Astrocyte (in vitro differentiated cells and primary cell): Measurements from ENCODE around the gene ZER1. TPM values are rescaled to one million over a fixed set of nuclear protein-coding genes. Genes with fewer than 3 reads are reported as not detected.

Source experiments
- DNase-seq: peaks from one replicate; pipeline ENCODE4 v3.0.0-alpha.2; 2010; ENCODE audit warnings: low read depth
- FAIRE-seq: peaks from 2 replicates; lab custom pipeline; 2011; peaks lifted over from hg19 to GRCh38; lab: Jason Lieb, UNC
- H2AFZ ChIP-seq: 2 replicates; pipeline ENCODE4 v1.6.0; 2012; ENCODE audit warnings: low read depth, low read length, inconsistent platforms
- H3K27ac ChIP-seq: 2 replicates; pipeline ENCODE4 v1.5.1; 2011; ENCODE audit warnings: low read depth, low read length, inconsistent platforms
- H3K27me3 ChIP-seq: 2 replicates; pipeline ENCODE4 v1.6.0; 2011; ENCODE audit warnings: low read length, inconsistent platforms; ENCODE audit not compliant: insufficient read depth
- H3K36me3 ChIP-seq: 2 replicates; pipeline ENCODE4 v1.5.1; 2011; ENCODE audit warnings: low read length, inconsistent platforms; ENCODE audit not compliant: insufficient read depth
- H3K4me1 ChIP-seq: 2 replicates; pipeline ENCODE4 v1.5.1; 2011; ENCODE audit warnings: low read length, inconsistent platforms; ENCODE audit not compliant: insufficient read depth
- H3K4me2 ChIP-seq: 2 replicates; pipeline ENCODE4 v1.6.0; 2012; ENCODE audit warnings: low read length, inconsistent platforms
- H3K4me3 ChIP-seq: 2 replicates; pipeline ENCODE4 v1.5.1; 2011; ENCODE audit warnings: low read depth, mild to moderate bottlenecking, low read length, inconsistent platforms; ENCODE audit not compliant: insufficient read depth
- H3K79me2 ChIP-seq: 2 replicates; pipeline ENCODE4 v1.6.0; 2012; ENCODE audit warnings: mild to moderate bottlenecking, low read length, inconsistent platforms; ENCODE audit not compliant: insufficient read depth
- H3K9ac ChIP-seq: 2 replicates; pipeline ENCODE4 v1.6.0; 2012; ENCODE audit warnings: mild to moderate bottlenecking, low read length, inconsistent platforms
- H3K9me3 ChIP-seq: 2 replicates; pipeline ENCODE4 v1.5.1; 2012; ENCODE audit warnings: low read depth, mild to moderate bottlenecking, low read length, inconsistent platforms; ENCODE audit not compliant: insufficient read depth
- H4K20me1 ChIP-seq: 2 replicates; pipeline ENCODE4 v1.6.0; 2012; ENCODE audit warnings: low read length, inconsistent platforms; ENCODE audit not compliant: insufficient read depth
- H3K27ac Mint-ChIP-seq: one replicate; pipeline ENCODE4 v1.8.0; 2021; ENCODE audit warnings: mild to moderate bottlenecking, mixed read lengths; ENCODE audit not compliant: unreplicated experiment
- H3K27me3 Mint-ChIP-seq: one replicate; pipeline ENCODE4 v1.8.0; 2021; ENCODE audit warnings: low read depth, mixed read lengths; ENCODE audit not compliant: unreplicated experiment
- H3K36me3 Mint-ChIP-seq: one replicate; pipeline ENCODE4 v1.8.0; 2021; ENCODE audit warnings: low read depth, mixed read lengths; ENCODE audit not compliant: unreplicated experiment
- H3K4me1 Mint-ChIP-seq: one replicate; pipeline ENCODE4 v1.8.0; 2021; ENCODE audit warnings: low read depth, mixed read lengths; ENCODE audit not compliant: unreplicated experiment
- H3K4me3 Mint-ChIP-seq: one replicate; pipeline ENCODE4 v1.8.0; 2021; ENCODE audit warnings: mild to moderate bottlenecking, moderate library complexity, mixed read lengths; ENCODE audit not compliant: unreplicated experiment
- H3K9me3 Mint-ChIP-seq: one replicate; pipeline ENCODE4 v1.8.0; 2021; ENCODE audit warnings: mild to moderate bottlenecking, mixed read lengths; ENCODE audit not compliant: unreplicated experiment
- CTCF ChIP-seq: IDR thresholded peaks from 2 replicates; pipeline ENCODE4 v1.5.1; 2011; ENCODE audit warnings: low read depth, mild to moderate bottlenecking, inconsistent platforms, low read length, moderate library complexity; ENCODE audit not compliant: insufficient read depth
- EZH2 ChIP-seq: IDR thresholded peaks from 2 replicates; pipeline ENCODE4 v1.6.1; 2012; ENCODE audit warnings: mild to moderate bottlenecking, low read length, inconsistent platforms; ENCODE audit not compliant: insufficient read depth
- total RNA-seq: library from RNA; stranded (reverse); gene quantifications from 2 replicates; pipeline ENCODE4 v1.2.1, GENCODE V29; 2021

The ZER1 gene
- total RNA-seq, 1 donor from 2014 or later = 31.0 TPM

- FAIRE-seq (no peak), DNase-seq (no peak)
- H3K4me1 Mint-ChIP-seq = peaks cover 3% of the 10 kb centered on the region
- Histone ChIP-seq H3K4me2 (peak overlapping the region; percentile 81), H3K4me1 (peaks cover 7% of the 10 kb centered on the region), H3K27ac (no peak overlapping the region), H2AFZ (peak overlapping the region; percentile 70), H4K20me1 (no peaks in the 10 kb centered on the region), H3K27me3 (no peaks in the 10 kb centered on the region), H3K4me3 (peak overlapping the region; percentile 63), H3K36me3 (no peaks in the 10 kb centered on the region), H3K79me2 (no peaks in the 10 kb centered on the region), H3K9me3 (no peaks in the 10 kb centered on the region), H3K9ac (peak overlapping the region; percentile 74)
- H3K27ac Mint-ChIP-seq = peak overlapping the region; percentile 35
- H3K27me3 Mint-ChIP-seq = no peaks in the 10 kb centered on the region
- no peaks in the 10 kb centered on the region for H3K9me3 Mint-ChIP-seq
- peak overlapping the region; percentile 88 for H3K4me3 Mint-ChIP-seq
- TF ChIP-seq EZH2 (no peak), CTCF (no peak)
- H3K36me3 Mint-ChIP-seq = peaks cover 3% of the 10 kb centered on the region
Measured at GRCh38 chr9:128723352-128723865, 48.3 kb downstream of the ZER1 start.

DNA sequence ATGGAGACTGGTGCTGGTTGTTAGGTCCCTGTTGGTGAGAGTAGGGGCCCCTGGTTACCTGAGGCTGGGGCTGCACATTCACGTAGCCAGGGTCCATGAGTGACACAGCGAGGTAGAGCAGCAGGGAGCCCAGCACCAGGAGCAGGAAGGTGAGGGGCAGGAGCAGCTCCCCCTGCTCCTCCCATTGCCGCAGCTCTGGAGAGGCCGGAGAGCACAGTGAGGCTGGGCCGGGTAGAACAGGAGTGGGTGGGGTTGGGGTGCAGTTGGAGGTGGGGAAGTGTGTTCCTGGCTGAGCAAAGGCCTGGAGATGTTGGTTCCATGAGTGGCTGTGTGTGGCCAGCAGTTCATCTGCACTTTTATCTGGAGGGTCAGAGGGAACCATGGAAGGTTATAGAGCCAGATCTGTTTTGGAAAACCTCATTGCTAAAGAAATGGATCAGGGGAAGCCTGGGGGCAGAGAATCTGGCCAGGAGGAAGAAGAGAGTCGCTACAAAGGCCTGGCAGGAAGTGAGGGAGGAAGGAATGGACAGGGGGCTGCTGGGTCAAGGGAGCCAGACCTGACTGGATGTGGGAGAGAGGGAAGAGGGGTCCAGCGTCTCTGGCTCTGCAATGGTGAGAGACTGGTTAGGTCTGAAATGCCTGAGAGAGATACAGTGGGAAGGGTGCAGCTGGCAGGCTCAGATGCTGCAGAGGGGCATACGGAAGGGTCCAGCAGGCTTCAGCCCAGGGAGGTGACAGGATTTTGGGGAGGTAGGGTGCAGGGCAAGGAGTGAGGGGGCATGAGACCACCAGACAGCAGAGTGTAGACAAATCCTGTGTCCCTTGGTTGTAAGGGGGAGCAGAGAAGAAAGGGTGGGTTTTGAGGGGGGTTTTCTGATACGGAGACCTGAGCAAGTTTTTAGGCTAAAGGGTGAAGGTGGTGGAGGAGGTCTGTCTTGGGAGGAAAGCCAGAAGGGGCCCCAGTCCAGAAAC lies 49.1 kb downstream of the ZER1 start:
- Histone ChIP-seq H3K4me1 (peaks cover 7% of the 10 kb centered on the region), H3K36me3 (no peaks in the 10 kb centered on the region), H3K27ac (no peak overlapping the region), H3K9ac (peak overlapping the region; percentile 74), H3K27me3 (no peaks in the 10 kb centered on the region), H2AFZ (no peak overlapping the region), H4K20me1 (no peaks in the 10 kb centered on the region), H3K4me3 (no peak overlapping the region), H3K9me3 (no peaks in the 10 kb centered on the region), H3K4me2 (peak overlapping the region; percentile 81), H3K79me2 (no peaks in the 10 kb centered on the region)
- peak overlapping the region; percentile 88 for H3K4me3 Mint-ChIP-seq
- H3K27ac Mint-ChIP-seq = no peak overlapping the region
- peaks cover 3% of the 10 kb centered on the region for H3K4me1 Mint-ChIP-seq
- DNase-seq (no peak), FAIRE-seq (no peak)
- no peak for TF ChIP-seq CTCF
- no peak for TF ChIP-seq EZH2
- no peaks in the 10 kb centered on the region for H3K9me3 Mint-ChIP-seq
- peaks cover 3% of the 10 kb centered on the region for H3K36me3 Mint-ChIP-seq
- H3K27me3 Mint-ChIP-seq = no peaks in the 10 kb centered on the region
